Activated B cell treated with CpG ODN at 0.5 μM for 24 hours (primary cell): Measurements from ENCODE around the gene ADAMTS4. TPM values are rescaled to one million over a fixed set of nuclear protein-coding genes. Genes with fewer than 3 reads are reported as not detected.

Source experiments
- ATAC-seq: fragments of 200-7000 bp; cut with Tn5 transposase; one replicate; pipeline ENCODE4 v1.10.0; 2021; ENCODE audit warnings: low read depth, mild to moderate bottlenecking, moderate library complexity
- CTCF ChIA-PET: fragments of 350-600 bp; sonication (Branson Sonifier 250); formaldehyde crosslinking; loops from one replicate; lab custom pipeline; 2021; ENCODE audit warnings: antibody characterized with exemption; lab: Charles Lee
- POLR2A ChIA-PET: fragments of 350-600 bp; sonication (Branson Sonifier 250); formaldehyde crosslinking; loops from one replicate; lab custom pipeline; 2021; ENCODE audit warnings: antibody characterized with exemption; lab: Charles Lee
- DNase-seq: peaks from one replicate; pipeline ENCODE4 v3.0.0; 2022
- H3K27ac Mint-ChIP-seq: one replicate; pipeline ENCODE4 v1.8.0; 2020; ENCODE audit warnings: mixed read lengths
- H3K27me3 Mint-ChIP-seq: one replicate; pipeline ENCODE4 v1.8.0; 2021; ENCODE audit warnings: mixed read lengths
- H3K36me3 Mint-ChIP-seq: one replicate; pipeline ENCODE4 v1.8.0; 2021; ENCODE audit warnings: low read depth, mixed read lengths
- H3K4me1 Mint-ChIP-seq: one replicate; pipeline ENCODE4 v1.8.0; 2021; ENCODE audit warnings: mixed read lengths
- H3K4me3 Mint-ChIP-seq: one replicate; pipeline ENCODE4 v1.8.0; 2020; ENCODE audit warnings: mild to moderate bottlenecking, mixed read lengths
- H3K9me3 Mint-ChIP-seq: one replicate; pipeline ENCODE4 v1.8.0; 2020; ENCODE audit warnings: mixed read lengths
- CTCF ChIP-seq: fragments of 200-600 bp; IDR thresholded peaks from one replicate; pipeline ENCODE4 v1.8.0; 2022; ENCODE audit warnings: antibody characterized with exemption, mild to moderate bottlenecking
- intact Hi-C: fragments of 100-400 bp; cut with micrococcal nuclease; formaldehyde crosslinking; loops from one replicate; pipeline ENCODE4 v1.15.1; 2024
- total RNA-seq: library from RNA; stranded (reverse); gene quantifications from 2 replicates; pipeline ENCODE4 v1.2.3, GENCODE V29; 2022

Gene ADAMTS4
- total RNA-seq, 1 donor from 2014 or later: not detected

DNA sequence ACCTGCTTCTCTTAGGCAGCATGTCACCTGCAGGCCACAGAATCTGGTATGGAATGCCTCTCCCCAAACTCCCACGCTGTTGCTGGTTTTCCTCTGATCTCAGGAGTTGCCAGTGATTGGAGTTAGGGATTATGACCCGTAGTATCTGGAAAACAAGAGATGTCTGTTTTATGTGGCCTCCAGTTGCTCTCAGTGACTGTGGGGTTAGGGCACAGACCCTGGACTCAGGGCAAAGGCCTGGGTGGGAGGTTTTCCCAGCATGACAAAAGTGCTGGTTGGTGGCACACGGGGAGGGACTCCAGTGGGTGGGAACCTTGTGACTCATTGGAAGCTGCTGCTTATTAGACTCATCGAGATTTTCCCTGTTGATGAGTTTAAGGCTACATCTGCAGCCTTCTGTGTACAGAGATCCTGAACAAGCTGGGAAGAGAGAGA lies 39.2 kb upstream of the ADAMTS4 start, which contains the start of gene NR1I3:
NR1I3 (minus strand) TSS at position 165 of the 435 bp plus-strand sequence. CDS start 1,638 bp downstream, outside the sequence.
- H3K27me3 Mint-ChIP-seq: peaks cover 24% of the 10 kb centered on the region
- intact Hi-C loops: no loop called here

DNA sequence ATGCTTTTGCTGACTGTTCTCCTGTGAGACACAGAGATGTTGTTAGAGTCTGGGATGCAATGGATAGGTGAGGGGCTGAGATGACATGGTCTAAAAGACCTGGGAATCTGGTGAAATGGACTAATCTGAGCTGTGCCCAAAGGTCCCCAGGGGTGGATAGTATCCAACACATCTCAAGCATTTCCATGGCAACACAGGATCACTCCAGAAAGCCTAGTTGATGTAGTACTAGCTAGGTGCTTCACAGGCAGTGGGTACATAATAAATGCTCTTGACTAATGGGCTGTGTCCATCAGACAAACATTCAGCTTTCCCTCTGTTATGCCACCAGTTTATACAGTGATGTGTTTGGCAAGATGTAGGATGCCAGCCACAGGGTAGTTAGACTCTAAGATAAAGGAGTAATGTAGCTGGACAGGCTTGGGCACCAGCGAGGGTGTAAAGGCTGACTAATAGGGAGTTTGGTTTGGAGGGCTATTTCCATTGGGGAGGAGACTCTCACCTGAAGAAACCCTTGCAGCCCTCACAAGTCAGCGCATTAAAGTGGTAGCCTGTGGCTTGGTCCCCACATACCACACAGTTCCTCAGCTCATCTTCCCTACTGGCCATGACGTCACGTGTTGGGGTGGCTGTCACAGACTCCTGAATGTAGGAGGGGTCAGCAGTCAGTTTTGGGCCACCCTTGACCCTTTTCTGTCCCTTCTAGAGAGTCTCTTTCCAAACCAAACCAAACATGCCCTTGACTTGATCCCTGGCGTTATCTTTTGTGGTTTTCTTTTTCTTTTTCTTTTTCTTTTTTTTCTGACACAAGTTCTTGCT lies 37.3 kb upstream of the ADAMTS4 start:
- H3K27ac Mint-ChIP-seq: no peak overlapping the region
- H3K4me1 Mint-ChIP-seq: no peaks in the 10 kb centered on the region
- DNase-seq (no peak), ATAC-seq (no peak)
- H3K9me3 Mint-ChIP-seq: no peaks in the 10 kb centered on the region
- intact Hi-C loops: no loop called here
- H3K4me3 Mint-ChIP-seq: no peak overlapping the region
- H3K36me3 Mint-ChIP-seq: no peaks in the 10 kb centered on the region
- ChIA-PET POLR2A (interaction anchor here (1.2 kb wide), 1 partner anchor 10 kb away, joined by 6 read pairs; the partner anchor contains the start of gene TOMM40L), CTCF (interaction anchor here (1.1 kb wide), 1 partner anchor 146 kb away, joined by 3 read pairs; no protein-coding TSS in a partner anchor)
- no peak for TF ChIP-seq CTCF
- H3K27me3 Mint-ChIP-seq: peaks cover 24% of the 10 kb centered on the region

More for the DNA sequence above, 39.2 kb upstream of the ADAMTS4 start, which contains the start of gene NR1I3:
- no peaks in the 10 kb centered on the region for H3K9me3 Mint-ChIP-seq
- H3K27ac Mint-ChIP-seq: no peak within 1 kb of the TSS
- CTCF ChIA-PET: no interaction called here
- H3K36me3 Mint-ChIP-seq: no peaks in the 10 kb centered on the region
- H3K4me3 Mint-ChIP-seq: no peak within 1 kb of the TSS
- no peak for ATAC-seq
- no peaks in the 10 kb centered on the region for H3K4me1 Mint-ChIP-seq
- DNase-seq: no peak
- TF ChIP-seq CTCF: no peak
- POLR2A ChIA-PET: interaction anchor here (1.1 kb wide), 1 partner anchor 10 kb away, joined by 3 read pairs; no protein-coding TSS in a partner anchor

DNA sequence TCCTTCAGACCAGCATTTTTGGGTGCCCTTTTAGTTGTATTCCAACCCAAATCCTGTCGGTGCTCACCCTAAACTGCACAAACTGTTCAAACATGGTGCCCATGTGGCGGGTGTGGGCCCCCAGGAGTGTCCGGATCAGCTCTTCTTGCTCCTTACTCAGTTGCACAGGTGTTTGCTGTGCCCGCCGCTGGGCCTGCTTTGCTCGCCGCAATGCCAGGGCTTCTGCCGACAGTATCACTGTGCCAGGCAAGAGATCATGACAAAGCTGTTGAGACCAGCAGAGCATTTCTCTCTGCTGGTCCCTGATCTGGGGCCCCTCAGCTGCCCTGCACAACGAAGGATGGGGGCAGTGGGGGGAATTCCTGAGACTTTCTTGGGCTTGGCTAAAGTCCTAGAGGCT lies 34.2 kb upstream of the ADAMTS4 start:
- Mint-ChIP-seq H3K4me1 (no peaks in the 10 kb centered on the region), H3K36me3 (peaks cover 23% of the 10 kb centered on the region), H3K4me3 (no peak overlapping the region), H3K27ac (no peak overlapping the region), H3K9me3 (no peaks in the 10 kb centered on the region), H3K27me3 (peaks cover 12% of the 10 kb centered on the region)
- ChIA-PET POLR2A (no interaction called here), CTCF (no interaction called here)
- ATAC-seq: no peak
- TF ChIP-seq CTCF: no peak
- intact Hi-C loops: no loop called here
- no peak for DNase-seq

DNA sequence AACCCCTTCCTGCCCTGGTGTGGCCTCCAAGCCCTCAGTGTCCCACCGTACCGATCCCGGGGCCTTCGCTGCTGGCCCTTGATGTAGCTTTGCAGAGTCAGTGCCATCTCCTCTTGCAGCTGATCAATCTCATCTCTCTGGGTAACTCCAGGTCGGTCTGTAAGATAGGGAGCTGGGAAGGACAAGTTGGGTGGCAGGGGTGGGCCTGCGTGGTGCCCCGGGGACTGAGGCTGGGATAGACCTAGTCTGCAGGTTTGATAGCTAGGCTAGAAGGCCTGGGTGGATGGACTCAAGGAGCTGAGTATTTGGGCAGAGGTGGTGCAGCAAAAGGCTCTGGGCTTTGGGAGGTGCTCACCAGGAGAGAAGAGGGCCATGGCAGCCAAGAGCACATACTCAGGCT lies 31.9 kb upstream of the ADAMTS4 start:
- ChIA-PET POLR2A (no interaction called here), CTCF (interaction anchor here (1.7 to 1.8 kb wide), 2 partner anchors 61 to 151 kb away, joined by 9 to 11 read pairs; no protein-coding TSS in a partner anchor)
- DNase-seq: no peak
- no peak for TF ChIP-seq CTCF
- Mint-ChIP-seq H3K4me1 (peaks cover 21% of the 10 kb centered on the region), H3K4me3 (no peak overlapping the region), H3K27me3 (peaks cover 4% of the 10 kb centered on the region), H3K27ac (no peak overlapping the region), H3K36me3 (peaks cover 32% of the 10 kb centered on the region), H3K9me3 (no peaks in the 10 kb centered on the region)
- no peak for ATAC-seq
- intact Hi-C loops: no loop called here

DNA sequence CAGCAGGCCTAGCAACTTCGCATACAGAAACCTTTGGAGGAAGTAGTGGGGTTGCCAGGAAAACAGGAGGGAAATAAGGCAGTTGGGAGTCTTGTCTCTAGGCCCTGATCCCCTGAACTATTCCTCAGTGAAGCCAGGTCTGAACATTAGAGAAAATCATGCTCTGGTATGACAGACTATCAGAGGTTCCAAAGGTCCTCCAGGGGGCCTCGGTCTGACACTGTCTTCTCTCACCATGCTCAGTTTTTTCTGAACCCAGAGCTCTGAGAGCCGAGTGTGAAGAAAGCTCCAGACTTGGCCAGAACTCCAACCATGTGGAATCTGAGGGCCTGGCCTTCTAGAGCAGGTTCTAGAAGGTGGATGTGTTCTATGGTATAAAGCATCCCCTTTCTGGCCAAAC lies 31.0 kb upstream of the ADAMTS4 start:
- POLR2A ChIA-PET: no interaction called here
- H3K36me3 Mint-ChIP-seq: peaks cover 32% of the 10 kb centered on the region
- H3K27me3 Mint-ChIP-seq: no peaks in the 10 kb centered on the region
- no peak overlapping the region for H3K4me3 Mint-ChIP-seq
- no peak for DNase-seq
- CTCF ChIA-PET: interaction anchor here (1.2 to 1.8 kb wide), 3 partner anchors 16 to 152 kb away, joined by 3 to 11 read pairs (median 9); no protein-coding TSS in a partner anchor
- H3K27ac Mint-ChIP-seq: no peak overlapping the region
- peaks cover 29% of the 10 kb centered on the region for H3K4me1 Mint-ChIP-seq
- intact Hi-C loops: no loop called here
- no peak for TF ChIP-seq CTCF
- ATAC-seq: no peak
- no peaks in the 10 kb centered on the region for H3K9me3 Mint-ChIP-seq
